Endothelial cell of umbilical vein (primary cell): Measurements from ENCODE around the gene CHST12. TPM values are rescaled to one million over a fixed set of nuclear protein-coding genes. Genes with fewer than 3 reads are reported as not detected.
A peak's percentile ranks its signal among the peaks of the same experiment; 100 is the strongest.

Source experiments
- BruUV-seq: library from RNA; stranded (reverse); fragments of 400-500 nt; replicated peaks from 2 replicates; lab custom pipeline; 2021; lab: Mats Ljungman, UMichigan
- CTCF ChIA-PET: fragments of 300-600, 350-600 bp; sonication (Branson Sonifier 250); formaldehyde crosslinking; loops from one replicate; lab custom pipeline; 2021; ENCODE audit warnings: antibody characterized with exemption, inconsistent platforms; lab: Charles Lee
- POLR2A ChIA-PET: fragments of 300-600, 350-600 bp; sonication (Branson Sonifier 250); formaldehyde crosslinking; loops from one replicate; lab custom pipeline; 2021; ENCODE audit warnings: antibody characterized with exemption, inconsistent platforms; lab: Charles Lee
- DNase-seq: peaks from one replicate; pipeline ENCODE4 v3.0.0-alpha.2; 2011; ENCODE audit warnings: low read depth, low spot score
- FAIRE-seq: peaks from 2 replicates; lab custom pipeline; 2011; peaks lifted over from hg19 to GRCh38; lab: Jason Lieb, UNC
- H2AFZ ChIP-seq: 2 replicates; pipeline ENCODE4 v1.6.0; 2012; ENCODE audit warnings: low read depth, low read length, control low read depth, inconsistent platforms
- H3K27ac ChIP-seq: 2 replicates; pipeline ENCODE4 v1.5.1; 2011; ENCODE audit warnings: low read depth, mild to moderate bottlenecking, control low read depth, low read length, moderate library complexity; ENCODE audit not compliant: insufficient read depth
- H3K27me3 ChIP-seq, 2 experiments: 2 replicates each; pipeline versions ENCODE4 v1.6.0 to v1.6.1; 2011; ENCODE audit warnings: low read length in 2 of 2, mixed read lengths in 1 of 2; ENCODE audit not compliant: control insufficient read depth in 2 of 2, insufficient read depth in 2 of 2
- H3K36me3 ChIP-seq, 2 experiments: 2 replicates in 1 of 2; 3 replicates in 1 of 2; pipeline ENCODE4 v1.5.1; 2011; ENCODE audit warnings: low read length in 2 of 2, mild to moderate bottlenecking in 1 of 2, moderate library complexity in 1 of 2; ENCODE audit not compliant: control insufficient read depth in 2 of 2, insufficient read depth in 2 of 2; ENCODE audit errors: extremely low read depth in 1 of 2
- H3K4me1 ChIP-seq: 3 replicates; pipeline ENCODE4 v1.5.1; 2011; ENCODE audit warnings: mild to moderate bottlenecking, low read length; ENCODE audit not compliant: control insufficient read depth, insufficient read depth; ENCODE audit errors: extremely low read depth
- H3K4me2 ChIP-seq: 2 replicates; pipeline ENCODE4 v1.6.1; 2011; ENCODE audit warnings: low read length, control low read depth, mixed read lengths; ENCODE audit not compliant: insufficient read depth
- H3K4me3 ChIP-seq, 3 experiments: fragments of 200-600 bp in 1 of 3; sonication (generic), shearing (Covaris generic) in 1 of 3; replicated peaks in 1 of 3; 2 replicates each; pipeline ENCODE4 v1.5.1; 2011 to 2016; ENCODE audit warnings: control low read depth in 3 of 3, low read length in 3 of 3, mild to moderate bottlenecking in 2 of 3, inconsistent platforms in 1 of 3, low read depth in 1 of 3, moderate library complexity in 1 of 3; ENCODE audit not compliant: insufficient read depth in 1 of 3
- H3K79me2 ChIP-seq: 2 replicates; pipeline ENCODE4 v1.6.0; 2012; ENCODE audit warnings: low read length, inconsistent platforms; ENCODE audit not compliant: control insufficient read depth, insufficient read depth
- H3K9ac ChIP-seq: replicated peaks from 2 replicates; pipeline ENCODE3; 2011; ENCODE audit warnings: low read length, control low read depth; ENCODE audit not compliant: insufficient read depth; ENCODE audit errors: extremely low read depth
- H3K9me1 ChIP-seq: replicated peaks from 3 replicates; pipeline ENCODE4 v1.6.0; 2011; ENCODE audit warnings: mild to moderate bottlenecking, low read length; ENCODE audit not compliant: control insufficient read depth, insufficient read depth; ENCODE audit errors: extremely low read depth
- H3K9me3 ChIP-seq: replicated peaks from 2 replicates; pipeline ENCODE4 v1.5.1; 2012; ENCODE audit warnings: low read length, inconsistent platforms; ENCODE audit not compliant: control insufficient read depth, insufficient read depth
- H4K20me1 ChIP-seq: replicated peaks from 2 replicates; pipeline ENCODE3; 2011; ENCODE audit warnings: mild to moderate bottlenecking, low read length; ENCODE audit not compliant: control insufficient read depth, insufficient read depth; ENCODE audit errors: extremely low read depth
- CTCF ChIP-seq, 2 donors: IDR thresholded peaks; 1 replicate in 1 of 2; 2 replicates in 1 of 2; pipeline ENCODE4 v1.5.1; 2011; ENCODE audit warnings: low read length in 2 of 2, mild to moderate bottlenecking in 2 of 2, moderate library complexity in 2 of 2, control low read depth in 1 of 2, inconsistent platforms in 1 of 2, low read depth in 1 of 2; ENCODE audit not compliant: insufficient read depth in 1 of 2; ENCODE audit errors: extremely low read depth in 1 of 2
- EZH2 ChIP-seq: IDR thresholded peaks from 2 replicates; pipeline ENCODE4 v1.6.1; 2012; ENCODE audit warnings: borderline replicate concordance, low read depth, mild to moderate bottlenecking, moderate library complexity, low read length, inconsistent platforms; ENCODE audit not compliant: severe bottlenecking
- JUN ChIP-seq: IDR thresholded peaks from 2 replicates; pipeline ENCODE4 v1.6.1; 2011; ENCODE audit warnings: borderline replicate concordance, low read depth; ENCODE audit not compliant: insufficient read length, insufficient read depth
- POLR2A ChIP-seq: IDR thresholded peaks from 2 replicates; pipeline ENCODE4 v1.6.1; 2012; ENCODE audit warnings: low read depth, mild to moderate bottlenecking, control low read depth, low read length
- POLR2AphosphoS5 ChIP-seq: IDR thresholded peaks from 2 replicates; pipeline ENCODE4 v1.6.1; 2012; ENCODE audit warnings: low read depth, mild to moderate bottlenecking, control low read depth, low read length, moderate library complexity; ENCODE audit not compliant: insufficient read depth
- dilution Hi-C: fragments of 300-500 bp; cut with MboI; formaldehyde crosslinking; loops from one replicate; pipeline ENCODE4 v1.15.0; 2019; ENCODE audit warnings: low sequenced_read_pairs; ENCODE audit not compliant: extremely low pct_ligation_motif_present
- intact Hi-C: fragments of 100-400 bp; cut with micrococcal nuclease; formaldehyde crosslinking; loops from one replicate; pipeline ENCODE4 v1.10.0; 2022
- polyA plus RNA-seq, 4 experiments: library from polyadenylated mRNA; depleted of rRNA in 3 of 4; stranded (reverse) in 3 of 4; unstranded in 1 of 4; fragments of >200 nt; gene quantifications; 2 replicates each; pipeline versions ENCODE4 v1.2.1 to v1.2.3, GENCODE V29; 2011 to 2012; ENCODE audit warnings: missing spikeins in 1 of 4
- total RNA-seq: library from RNA; stranded (reverse); gene quantifications from 2 replicates; pipeline ENCODE4 v1.2.3, GENCODE V29; 2021

CHST12 gene
- total and polyA plus RNA-seq, 2 donors (not counting 3 experiments of a cell fraction or from before 2014, with no cell fraction given) = 30.2 to 52.6 TPM

- FAIRE-seq (no peak), DNase-seq (peak; percentile 37)
- peak overlapping the region; percentile 99 for H3K27ac ChIP-seq
- peaks cover 13% of the 10 kb centered on the region for H3K4me1 ChIP-seq
- TF ChIP-seq CTCF (IDR thresholded peaks at IDR 0.05; ENCODE audit: extremely low read depth in 1 of 2, insufficient read depth in 1 of 2, low read depth in 1 of 2, low read length in 2 of 2) (no peak), POLR2AphosphoS5 (peak; percentile 30), POLR2A (peak; percentile 28)
- H3K27me3 ChIP-seq = no peaks in the 10 kb centered on the region
- CTCF ChIA-PET = interaction anchor here (0.8 to 2.8 kb wide), 7 partner anchors 9 to 776 kb away, joined by 3 to 8 read pairs (median 3); no protein-coding TSS in a partner anchor
- no TSS peak for BruUV-seq
- H2AFZ ChIP-seq = no peak overlapping the region
- H3K4me3 ChIP-seq = peak overlapping the region; percentile 79 to 86 (median 84)
- H3K36me3 ChIP-seq = peaks cover 0 to 3% of the 10 kb centered on the region in 2 experiments
- no peaks in the 10 kb centered on the region for H3K9me3 ChIP-seq
- H3K9me1 ChIP-seq = no peaks in the 10 kb centered on the region
- peak overlapping the region; percentile 76 for H3K4me2 ChIP-seq
- H3K9ac ChIP-seq = peak overlapping the region; percentile 100
- POLR2A ChIA-PET = interaction anchor here (0.5 to 1.5 kb wide), 5 partner anchors 11 to 276 kb away, joined by 3 to 7 read pairs (median 4); no protein-coding TSS in a partner anchor
- dilution Hi-C loops (no loop called here), intact Hi-C loops (loop anchor here (1.0 to 5.0 kb wide), 3 partner anchors 41 to 243 kb away; partner anchors contain the start of genes CHST12 and SNX8)
- peaks cover 55% of the 10 kb centered on the region for H3K79me2 ChIP-seq
- H4K20me1 ChIP-seq = no peaks in the 10 kb centered on the region
Measured at GRCh38 chr7:2354939-2355704, 48.3 kb upstream of the CHST12 start.

DNA sequence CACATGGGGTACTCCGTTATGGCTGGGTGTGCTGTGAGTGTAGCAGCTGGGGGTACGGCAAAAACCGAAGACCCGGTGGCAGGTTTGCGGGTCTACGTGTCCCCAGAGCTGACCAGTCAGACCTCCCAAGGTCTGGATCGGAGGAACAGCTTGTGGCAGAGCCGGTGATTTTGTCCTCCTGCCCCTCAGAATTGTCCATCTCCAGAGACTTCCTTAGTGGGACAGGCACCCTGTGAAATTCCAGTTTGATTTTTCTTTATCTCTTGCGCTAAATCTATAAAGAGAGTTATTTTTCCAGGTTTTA is 47.8 kb upstream of the CHST12 start:
- H3K9ac ChIP-seq = peak overlapping the region; percentile 100
- TF ChIP-seq JUN = no peak
- no peak for TF ChIP-seq EZH2
- TF ChIP-seq CTCF (IDR thresholded peaks at IDR 0.05; ENCODE audit: extremely low read depth in 1 of 2, insufficient read depth in 1 of 2, low read depth in 1 of 2, low read length in 2 of 2) = no peak
- peak overlapping the region; percentile 79 to 86 (median 84) for H3K4me3 ChIP-seq
- peak overlapping the region; percentile 76 for H3K4me2 ChIP-seq
- dilution Hi-C loops (no loop called here), intact Hi-C loops (no loop called here)
- H2AFZ ChIP-seq = no peak overlapping the region
- H3K36me3 ChIP-seq = peaks cover 0 to 3% of the 10 kb centered on the region in 2 experiments
- peak; percentile 63 for FAIRE-seq
- no peaks in the 10 kb centered on the region for H3K9me1 ChIP-seq
- BruUV-seq = no TSS peak
- H3K27ac ChIP-seq = peak overlapping the region; percentile 99
- ChIA-PET CTCF (interaction anchor here (0.8 to 2.8 kb wide), 5 partner anchors 9 to 777 kb away, joined by 3 to 8 read pairs (median 3); no protein-coding TSS in a partner anchor), POLR2A (interaction anchor here (1.1 to 1.2 kb wide), 2 partner anchors 11 to 51 kb away, joined by 3 to 4 read pairs; no protein-coding TSS in a partner anchor)
- peak; percentile 24 for DNase-seq
- H3K79me2 ChIP-seq = peaks cover 60% of the 10 kb centered on the region
- H3K27me3 ChIP-seq = no peaks in the 10 kb centered on the region
- no peaks in the 10 kb centered on the region for H3K9me3 ChIP-seq
- peaks cover 13% of the 10 kb centered on the region for H3K4me1 ChIP-seq
- H4K20me1 ChIP-seq = no peaks in the 10 kb centered on the region
